Tibial artery (tissue), 4 donors: Measurements from ENCODE around the gene C15orf40.

ENCODE experiments used
- DNase-seq, 2 donors: peaks; one replicate each; pipeline ENCODE4 v3.0.0-alpha.2; 2019
- H3K27ac ChIP-seq, 2 donors: fragments of 200-600 bp; sonication (generic) in 1 of 2; 1 replicate in 1 of 2; 2 replicates in 1 of 2; pipeline ENCODE4 v1.5.1; 2018 to 2019; ENCODE audit warnings: mild to moderate bottlenecking in 1 of 2
- H3K27me3 ChIP-seq, 2 donors: fragments of 200-600 bp; sonication (generic) in 1 of 2; one replicate each; pipeline versions ENCODE4 v1.5.1 to v1.6.0; 2016 to 2019
- H3K36me3 ChIP-seq, 3 donors: fragments of 200-600 bp; sonication (generic) in 2 of 3; one replicate each; pipeline ENCODE4 v1.5.1; 2016 to 2019; ENCODE audit warnings: mild to moderate bottlenecking in 2 of 3
- H3K4me1 ChIP-seq, 4 donors: fragments of 200-600 bp; sonication (generic) in 2 of 4; 1 replicate in 3 of 4; 2 replicates in 1 of 4; pipeline ENCODE4 v1.5.1; 2016 to 2019
- H3K4me3 ChIP-seq, 2 donors: fragments of 200-600 bp; sonication (generic) in 1 of 2; 1 replicate in 1 of 2; 2 replicates in 1 of 2; pipeline ENCODE4 v1.5.1; 2018 to 2019; ENCODE audit warnings: mild to moderate bottlenecking in 2 of 2
- H3K9me3 ChIP-seq, 3 donors: fragments of 200-600 bp; sonication (generic) in 1 of 3; one replicate each; pipeline ENCODE4 v1.5.1; 2016 to 2019
- intact Hi-C: fragments of 100-400 bp; cut with DNase I; formaldehyde crosslinking; loops from one replicate; pipeline ENCODE4 v1.15.0; 2023; ENCODE audit warnings: low total_unique reads
- TF ChIP-seq, protein P1 (sequence below), 2 experiments: fragments of 200-600 bp in 1 of 2; fragments of 450-650 bp in 1 of 2; IDR thresholded peaks; one replicate each; pipeline ENCODE4 v1.5.1; 2017 to 2019; ENCODE audit warnings: antibody characterized with exemption in 2 of 2, mild to moderate bottlenecking in 1 of 2, moderate library complexity in 1 of 2

The C15orf40 gene

DNA sequence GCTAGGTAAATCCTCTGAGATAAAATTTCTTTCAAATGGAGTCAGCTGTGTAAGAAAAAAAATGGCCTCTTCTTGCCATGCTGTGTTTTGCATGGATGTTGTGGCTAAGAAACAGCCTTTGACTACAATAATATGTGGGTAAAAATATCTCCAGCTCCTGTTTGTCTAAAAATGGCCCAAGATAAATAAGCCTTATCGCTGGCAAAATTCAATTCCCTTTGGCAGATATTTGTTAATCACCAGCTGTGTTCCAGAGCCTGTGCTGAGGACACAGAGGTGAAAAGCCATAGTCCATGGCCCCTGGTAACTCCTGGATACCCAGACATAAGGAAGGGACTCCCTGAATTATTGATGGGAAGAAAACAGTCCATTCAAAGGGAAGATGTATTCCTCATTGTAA is 40.7 kb downstream of the C15orf40 start:
- TF ChIP-seq, protein P1, sequence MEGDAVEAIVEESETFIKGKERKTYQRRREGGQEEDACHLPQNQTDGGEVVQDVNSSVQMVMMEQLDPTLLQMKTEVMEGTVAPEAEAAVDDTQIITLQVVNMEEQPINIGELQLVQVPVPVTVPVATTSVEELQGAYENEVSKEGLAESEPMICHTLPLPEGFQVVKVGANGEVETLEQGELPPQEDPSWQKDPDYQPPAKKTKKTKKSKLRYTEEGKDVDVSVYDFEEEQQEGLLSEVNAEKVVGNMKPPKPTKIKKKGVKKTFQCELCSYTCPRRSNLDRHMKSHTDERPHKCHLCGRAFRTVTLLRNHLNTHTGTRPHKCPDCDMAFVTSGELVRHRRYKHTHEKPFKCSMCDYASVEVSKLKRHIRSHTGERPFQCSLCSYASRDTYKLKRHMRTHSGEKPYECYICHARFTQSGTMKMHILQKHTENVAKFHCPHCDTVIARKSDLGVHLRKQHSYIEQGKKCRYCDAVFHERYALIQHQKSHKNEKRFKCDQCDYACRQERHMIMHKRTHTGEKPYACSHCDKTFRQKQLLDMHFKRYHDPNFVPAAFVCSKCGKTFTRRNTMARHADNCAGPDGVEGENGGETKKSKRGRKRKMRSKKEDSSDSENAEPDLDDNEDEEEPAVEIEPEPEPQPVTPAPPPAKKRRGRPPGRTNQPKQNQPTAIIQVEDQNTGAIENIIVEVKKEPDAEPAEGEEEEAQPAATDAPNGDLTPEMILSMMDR (IDR thresholded peaks at IDR 0.05), result no peak
- H3K4me3 ChIP-seq, result no peak overlapping the region
- H3K27ac ChIP-seq, result no peak overlapping the region
- H3K4me1 ChIP-seq, result no peaks in the 10 kb centered on the region
- intact Hi-C loops, result no loop called here
- H3K9me3 ChIP-seq, result no peaks in the 10 kb centered on the region
- H3K27me3 ChIP-seq, result no peaks in the 10 kb centered on the region
- H3K36me3 ChIP-seq, result no peaks in the 10 kb centered on the region
- DNase-seq, result no peak

DNA sequence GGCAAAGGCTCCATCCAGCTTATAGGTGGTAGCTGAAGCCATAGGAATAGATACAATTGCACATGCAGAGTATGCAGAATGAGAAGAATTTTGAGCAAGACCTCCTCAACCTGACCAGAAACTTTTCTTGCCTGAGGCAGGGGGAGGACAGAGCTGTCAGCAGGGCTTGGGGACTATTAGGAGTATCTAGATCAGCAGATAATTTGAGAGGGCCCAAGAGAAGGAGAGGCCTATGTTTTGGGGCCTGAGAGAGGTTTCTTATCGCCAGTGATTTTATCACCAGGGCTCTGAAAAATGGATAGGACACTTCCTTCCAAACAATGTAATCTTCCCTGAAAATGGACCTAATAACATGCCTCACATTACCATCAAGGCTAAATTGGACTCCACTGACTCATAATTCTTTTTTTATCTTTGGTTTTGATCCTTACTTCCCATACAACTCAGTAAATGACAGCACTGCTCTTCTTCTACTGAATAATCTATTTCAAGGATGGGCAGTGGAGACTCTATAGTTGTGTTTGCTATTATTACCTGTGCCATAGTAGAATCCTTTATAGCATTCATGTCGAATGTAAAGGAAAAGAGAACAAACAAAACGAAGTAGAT is 41.3 kb downstream of the C15orf40 start:
- no peaks in the 10 kb centered on the region for H3K4me1 ChIP-seq
- H3K9me3 ChIP-seq, result no peaks in the 10 kb centered on the region
- no peaks in the 10 kb centered on the region for H3K27me3 ChIP-seq
- intact Hi-C loops, result no loop called here
- no peak overlapping the region for H3K27ac ChIP-seq
- H3K36me3 ChIP-seq, result no peaks in the 10 kb centered on the region
- TF ChIP-seq, protein P1 (IDR thresholded peaks at IDR 0.05), result no peak
- H3K4me3 ChIP-seq, result no peak overlapping the region
- DNase-seq, result no peak

DNA sequence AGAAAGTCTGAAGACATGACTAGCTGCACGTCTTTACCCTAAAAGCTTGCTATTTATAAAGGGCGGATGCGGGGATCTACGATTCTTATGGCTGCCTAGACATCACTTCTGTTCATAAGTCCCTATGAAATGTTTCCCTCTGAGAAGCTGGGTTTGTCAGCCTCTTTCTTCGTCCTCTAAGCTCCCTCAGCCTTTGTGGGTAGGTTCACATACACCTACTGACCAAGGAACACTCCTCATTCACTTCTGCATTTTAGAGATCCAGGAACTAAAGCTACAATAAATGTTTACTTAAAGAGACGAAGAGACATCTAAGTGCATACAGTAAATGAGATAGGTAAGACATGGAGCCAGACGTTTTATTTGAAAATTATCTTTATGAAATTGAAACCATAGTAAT is 42.1 kb downstream of the C15orf40 start:
- intact Hi-C loops, result no loop called here

DNA sequence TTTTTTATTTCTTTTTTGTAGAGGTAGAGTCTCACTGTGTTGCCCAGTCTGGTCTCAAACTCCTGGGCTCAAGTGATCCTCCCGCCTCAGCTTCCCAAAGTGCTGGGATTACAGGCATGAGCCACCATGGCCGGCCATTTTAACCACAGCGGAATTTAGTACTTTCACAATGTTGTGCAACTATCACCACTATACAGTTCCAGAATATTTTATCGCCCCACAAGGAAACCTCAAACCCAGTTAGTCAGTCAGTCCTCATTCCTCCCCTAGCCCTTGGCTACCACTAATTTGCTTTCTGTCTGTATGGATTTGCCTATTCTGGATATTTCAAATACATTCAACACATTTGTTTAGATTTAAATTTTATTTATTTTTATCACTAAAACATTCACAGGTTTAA is 43.4 kb downstream of the C15orf40 start:
- TF ChIP-seq, protein P1 (IDR thresholded peaks at IDR 0.05), result no peak
- intact Hi-C loops, result no loop called here
- H3K27me3 ChIP-seq, result no peaks in the 10 kb centered on the region
- H3K27ac ChIP-seq, result no peak overlapping the region
- no peak overlapping the region for H3K4me3 ChIP-seq
- H3K9me3 ChIP-seq, result no peaks in the 10 kb centered on the region
- H3K4me1 ChIP-seq, result no peaks in the 10 kb centered on the region
- no peaks in the 10 kb centered on the region for H3K36me3 ChIP-seq
- no peak for DNase-seq

More for the DNA sequence above, 42.1 kb downstream of the C15orf40 start:
- Histone ChIP-seq H3K9me3 (no peaks in the 10 kb centered on the region), H3K27me3 (no peaks in the 10 kb centered on the region), H3K36me3 (no peaks in the 10 kb centered on the region), H3K4me3 (no peak overlapping the region), H3K4me1 (no peaks in the 10 kb centered on the region), H3K27ac (no peak overlapping the region)
- TF ChIP-seq, protein P1 (IDR thresholded peaks at IDR 0.05), result no peak
- no peak for DNase-seq

DNA sequence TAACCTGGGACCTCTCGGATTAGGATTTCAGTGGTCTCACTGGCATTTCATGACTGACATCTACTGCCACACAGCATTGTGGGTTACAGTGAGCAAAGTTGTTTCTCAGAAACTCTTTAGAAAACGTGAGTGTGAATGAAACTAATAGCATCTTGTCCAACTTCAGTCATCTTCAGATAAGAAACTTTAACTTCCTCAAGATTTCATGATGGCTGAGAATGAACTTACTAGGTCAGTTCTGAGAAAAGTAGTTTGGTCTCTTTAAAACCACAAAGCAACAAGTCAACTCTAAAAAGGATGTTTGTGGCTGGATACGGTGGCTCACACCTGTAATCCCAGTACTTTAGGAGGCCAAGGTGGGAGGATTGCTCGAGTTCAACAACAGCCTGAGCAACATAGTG is 44.8 kb downstream of the C15orf40 start:
- no peak overlapping the region for H3K27ac ChIP-seq

More for the DNA sequence above, 44.8 kb downstream of the C15orf40 start:
- Histone ChIP-seq H3K36me3 (no peaks in the 10 kb centered on the region), H3K9me3 (no peaks in the 10 kb centered on the region), H3K4me1 (no peaks in the 10 kb centered on the region), H3K27me3 (no peaks in the 10 kb centered on the region), H3K4me3 (no peak overlapping the region)
- TF ChIP-seq, protein P1 (IDR thresholded peaks at IDR 0.05), result no peak
- no peak for DNase-seq
- intact Hi-C loops, result no loop called here
